ENCODE measurements around the gene GAS6.

The GAS6 gene

GRCh38 chr13:113813749-113814434 is 50.0 kb downstream of the GAS6 start:
- TF ChIP-seq TARDBP (IDR thresholded peaks at IDR 0.05) (no peak), HDGF (IDR thresholded peaks at IDR 0.05; ENCODE audit: borderline replicate concordance) (no peak), ZNF384 (IDR thresholded peaks at IDR 0.05) (no peak), ARNT (IDR thresholded peaks at IDR 0.05) (no peak), LEF1 (IDR thresholded peaks at IDR 0.05; ENCODE audit: borderline replicate concordance) (no peak), FOXK2 (IDR thresholded peaks at IDR 0.05) (no peak), NFRKB (IDR thresholded peaks at IDR 0.05) (no peak), SUZ12 (IDR thresholded peaks at IDR 0.05) (no peak), BHLHE40 (IDR thresholded peaks at IDR 0.05; ENCODE audit: borderline replicate concordance) (no peak), FOXA1 (IDR thresholded peaks at IDR 0.05) (no peak), L3MBTL2 (conservative IDR thresholded peaks at IDR 0.05) (no peak), ELF4 (IDR thresholded peaks at IDR 0.05) (no peak)
- ChIA-PET CTCF (no interaction called here), POLR2A (no interaction called here)
- no peak for DNase-seq (ENCODE audit: extremely low spot score)

- ChIA-PET CTCF (no interaction called here), POLR2A (no interaction called here)
- TF ChIP-seq NFRKB (IDR thresholded peaks at IDR 0.05), result no peak
- no peak for TF ChIP-seq LEF1 (IDR thresholded peaks at IDR 0.05; ENCODE audit: borderline replicate concordance)
- TF ChIP-seq SP1 (IDR thresholded peaks at IDR 0.05), result no peak
- TF ChIP-seq FOXA1 (IDR thresholded peaks at IDR 0.05), result no peak
- no peak for TF ChIP-seq ARNT (IDR thresholded peaks at IDR 0.05)
- TF ChIP-seq PKNOX1 (IDR thresholded peaks at IDR 0.05), result no peak
- no peak for TF ChIP-seq BHLHE40 (IDR thresholded peaks at IDR 0.05; ENCODE audit: borderline replicate concordance)
- no peak for TF ChIP-seq SUZ12 (IDR thresholded peaks at IDR 0.05)
- TF ChIP-seq FOXK2 (IDR thresholded peaks at IDR 0.05), result no peak
- TF ChIP-seq FOXM1 (IDR thresholded peaks at IDR 0.05; ENCODE audit: borderline replicate concordance), result no peak
- no peak for TF ChIP-seq TARDBP (IDR thresholded peaks at IDR 0.05)
- TF ChIP-seq ZNF384 (IDR thresholded peaks at IDR 0.05), result no peak
- no peak for DNase-seq (ENCODE audit: extremely low spot score)
Measured at GRCh38 chr13:113813070-113813748, 50.7 kb downstream of the GAS6 start.

- CTCF ChIA-PET, result no interaction called here
- no peak for DNase-seq (ENCODE audit: extremely low spot score)
- no peak for TF ChIP-seq TARDBP (IDR thresholded peaks at IDR 0.05)
- TF ChIP-seq ZNF384 (IDR thresholded peaks at IDR 0.05), result no peak
- no peak for TF ChIP-seq CTBP1 (IDR thresholded peaks at IDR 0.05; ENCODE audit: borderline replicate concordance)
- TF ChIP-seq FOXM1 (IDR thresholded peaks at IDR 0.05; ENCODE audit: borderline replicate concordance), result no peak
- no peak for TF ChIP-seq SP1 (IDR thresholded peaks at IDR 0.05)
- no peak for TF ChIP-seq PKNOX1 (IDR thresholded peaks at IDR 0.05)
- no peak for TF ChIP-seq L3MBTL2 (conservative IDR thresholded peaks at IDR 0.05)
- no peak for TF ChIP-seq SUZ12 (IDR thresholded peaks at IDR 0.05)
- no peak for TF ChIP-seq FOXK2 (IDR thresholded peaks at IDR 0.05)
- no peak for TF ChIP-seq HDGF (IDR thresholded peaks at IDR 0.05; ENCODE audit: borderline replicate concordance)
- TF ChIP-seq NFRKB (IDR thresholded peaks at IDR 0.05), result no peak
- POLR2A ChIA-PET, result no interaction called here
Measured at GRCh38 chr13:113812178-113813040, 51.5 kb downstream of the GAS6 start.

GRCh38 chr13:113811081-113811928 is 52.6 kb downstream of the GAS6 start:
- DNase-seq (ENCODE audit: extremely low spot score), result no peak
- POLR2A ChIA-PET, result no interaction called here
- no peak for TF ChIP-seq CTBP1 (IDR thresholded peaks at IDR 0.05; ENCODE audit: borderline replicate concordance)
- CTCF ChIA-PET, result no interaction called here

- TF ChIP-seq BHLHE40 (IDR thresholded peaks at IDR 0.05; ENCODE audit: borderline replicate concordance) (no peak), FOXK2 (IDR thresholded peaks at IDR 0.05) (no peak), L3MBTL2 (conservative IDR thresholded peaks at IDR 0.05) (no peak), HDGF (IDR thresholded peaks at IDR 0.05; ENCODE audit: borderline replicate concordance) (no peak), TARDBP (IDR thresholded peaks at IDR 0.05) (no peak), FOXM1 (IDR thresholded peaks at IDR 0.05; ENCODE audit: borderline replicate concordance) (no peak), LEF1 (IDR thresholded peaks at IDR 0.05; ENCODE audit: borderline replicate concordance) (no peak), PKNOX1 (IDR thresholded peaks at IDR 0.05) (no peak), CTBP1 (IDR thresholded peaks at IDR 0.05; ENCODE audit: borderline replicate concordance) (no peak), ZNF384 (IDR thresholded peaks at IDR 0.05) (no peak), SUZ12 (IDR thresholded peaks at IDR 0.05) (no peak), ARNT (IDR thresholded peaks at IDR 0.05) (no peak), FOXA1 (IDR thresholded peaks at IDR 0.05) (no peak), NFRKB (IDR thresholded peaks at IDR 0.05) (no peak), SP1 (IDR thresholded peaks at IDR 0.05) (no peak), ELF4 (IDR thresholded peaks at IDR 0.05) (no peak)
- CTCF ChIA-PET, result no interaction called here
- DNase-seq (ENCODE audit: extremely low spot score), result no peak
- POLR2A ChIA-PET, result no interaction called here
Measured at GRCh38 chr13:113810640-113811039, 53.2 kb downstream of the GAS6 start.
